Activated T-helper 1 cell treated with anti-CD3 and anti-CD28 coated beads, Interleukin-12 subunit alpha, Interleukin-12 subunit beta, Interleukin-2, Interleukin-4 antibody, amounts not matched to agents 30 ng/mL and 10 ng/mL and 1 ng/mL, durations not matched to agents 14 hours and 24 hours and 36 hours (primary cell): ENCODE data around the gene GNL3L. TPM values are rescaled to one million over a fixed set of nuclear protein-coding genes. Genes with fewer than 3 reads are reported as not detected.
"Not testable (repeated sequence)": the region's sequence is repeated elsewhere in the genome, so short reads cannot be mapped to it uniquely, and the experiment has no call there.

Source experiments
- DNase-seq: peaks from one replicate; pipeline ENCODE4 v3.0.0; 2021; ENCODE audit warnings: low spot score
- H3K27ac Mint-ChIP-seq: one replicate; pipeline ENCODE4 v1.8.0; 2021; ENCODE audit warnings: mild to moderate bottlenecking, mixed read lengths
- H3K27me3 Mint-ChIP-seq: one replicate; pipeline ENCODE4 v1.8.0; 2022; ENCODE audit warnings: mild to moderate bottlenecking, moderate library complexity, mixed read lengths; ENCODE audit not compliant: insufficient read depth
- H3K36me3 Mint-ChIP-seq: one replicate; pipeline ENCODE4 v1.8.0; 2021; ENCODE audit warnings: low read depth, mixed read lengths
- H3K4me1 Mint-ChIP-seq: one replicate; pipeline ENCODE4 v1.8.0; 2021; ENCODE audit warnings: low read depth, mixed read lengths
- H3K4me3 Mint-ChIP-seq: one replicate; pipeline ENCODE4 v1.8.0; 2021; ENCODE audit warnings: mild to moderate bottlenecking, moderate library complexity, mixed read lengths
- H3K9me3 Mint-ChIP-seq: one replicate; pipeline ENCODE4 v1.8.0; 2021; ENCODE audit warnings: mixed read lengths
- intact Hi-C: fragments of 100-400 bp; cut with micrococcal nuclease; formaldehyde crosslinking; loops from one replicate; pipeline ENCODE4 v1.15.1; 2024
- total RNA-seq: library from RNA; stranded (reverse); gene quantifications from 2 replicates; pipeline ENCODE4 v1.2.3, GENCODE V29; 2022

The GNL3L gene
- total RNA-seq: 75.5 and 76.1 TPM in 2 replicates

GRCh38 chrX:54529552-54530356 is at the start of gene GNL3L:
GNL3L (plus strand) TSS chrX:54530219; CDS start chrX:54532567, 2,348 bp downstream.
- intact Hi-C loops: loop anchor here (1.0 to 10.0 kb wide), 9 partner anchors 33 to 1305 kb away; partner anchors contain the start of genes APEX2, FAM120C, FGD1 and HUWE1
- peak; percentile 69 for DNase-seq
- Mint-ChIP-seq H3K27ac (peak within 1 kb of the TSS; percentile 94), H3K27me3 (no peaks in the 10 kb centered on the region), H3K9me3 (peaks cover 8% of the 10 kb centered on the region), H3K36me3 (peaks cover 33% of the 10 kb centered on the region), H3K4me3 (peak within 1 kb of the TSS; percentile 95), H3K4me1 (peaks cover 26% of the 10 kb centered on the region)

- no peaks in the 10 kb centered on the region for H3K27me3 Mint-ChIP-seq
- no peak overlapping the region for H3K27ac Mint-ChIP-seq
- H3K9me3 Mint-ChIP-seq: no peaks in the 10 kb centered on the region
- H3K36me3 Mint-ChIP-seq: no peaks in the 10 kb centered on the region
- H3K4me3 Mint-ChIP-seq: no peak overlapping the region
- no peak for DNase-seq
- intact Hi-C loops: no loop called here
- no peaks in the 10 kb centered on the region for H3K4me1 Mint-ChIP-seq
Measured at GRCh38 chrX:54482839-54483593, 47.0 kb upstream of the GNL3L start.

GRCh38 chrX:54483946-54484345 is 46.1 kb upstream of the GNL3L start:
- no peaks in the 10 kb centered on the region for H3K27me3 Mint-ChIP-seq
- no peak overlapping the region for H3K27ac Mint-ChIP-seq
- intact Hi-C loops: no loop called here
- no peak for DNase-seq
- H3K4me1 Mint-ChIP-seq: no peaks in the 10 kb centered on the region
- no peaks in the 10 kb centered on the region for H3K9me3 Mint-ChIP-seq
- no peak overlapping the region for H3K4me3 Mint-ChIP-seq
- H3K36me3 Mint-ChIP-seq: no peaks in the 10 kb centered on the region

- no peaks in the 10 kb centered on the region for H3K27me3 Mint-ChIP-seq
- no peak for DNase-seq
- intact Hi-C loops: no loop called here
- H3K4me1 Mint-ChIP-seq: no peaks in the 10 kb centered on the region
- no peak overlapping the region for H3K27ac Mint-ChIP-seq
- no peaks in the 10 kb centered on the region for H3K36me3 Mint-ChIP-seq
- no peaks in the 10 kb centered on the region for H3K9me3 Mint-ChIP-seq
- H3K4me3 Mint-ChIP-seq: no peak overlapping the region
Measured at GRCh38 chrX:54484666-54485065, 45.4 kb upstream of the GNL3L start.

GRCh38 chrX:54489819-54490218 is 40.2 kb upstream of the GNL3L start:
- H3K4me3 Mint-ChIP-seq, H3K36me3 Mint-ChIP-seq, H3K9me3 Mint-ChIP-seq, DNase-seq, H3K27ac Mint-ChIP-seq, intact Hi-C loops, H3K4me1 Mint-ChIP-seq: not testable (repeated sequence)
- peaks cover 10% of the 10 kb centered on the region for H3K27me3 Mint-ChIP-seq

GRCh38 chrX:54492340-54492739 is 37.7 kb upstream of the GNL3L start:
- DNase-seq: no peak
- no peaks in the 10 kb centered on the region for H3K4me1 Mint-ChIP-seq
- no peak overlapping the region for H3K4me3 Mint-ChIP-seq
- no peaks in the 10 kb centered on the region for H3K9me3 Mint-ChIP-seq
- H3K36me3 Mint-ChIP-seq: no peaks in the 10 kb centered on the region
- H3K27me3 Mint-ChIP-seq: peaks cover 17% of the 10 kb centered on the region
- intact Hi-C loops: no loop called here
- H3K27ac Mint-ChIP-seq: no peak overlapping the region

GRCh38 chrX:54494166-54494988 is 35.6 kb upstream of the GNL3L start:
- Mint-ChIP-seq H3K36me3 (no peaks in the 10 kb centered on the region), H3K27ac (no peak overlapping the region), H3K4me3 (peak overlapping the region; percentile 61), H3K4me1 (no peaks in the 10 kb centered on the region), H3K27me3 (peaks cover 21% of the 10 kb centered on the region), H3K9me3 (no peaks in the 10 kb centered on the region)
- intact Hi-C loops: no loop called here
- DNase-seq: no peak

GRCh38 chrX:54494989-54495813 is 34.8 kb upstream of the GNL3L start:
- no peak for DNase-seq

GRCh38 chrX:54495814-54496516 is 34.1 kb upstream of the GNL3L start, which contains the start of gene FGD1:
FGD1 (minus strand) TSS chrX:54496234; CDS start chrX:54495432, 802 bp downstream.
- DNase-seq: peak; percentile 12
- H3K36me3 Mint-ChIP-seq: no peaks in the 10 kb centered on the region
- no peaks in the 10 kb centered on the region for H3K4me1 Mint-ChIP-seq
- peaks cover 22% of the 10 kb centered on the region for H3K27me3 Mint-ChIP-seq
- peak within 1 kb of the TSS; percentile 71 for H3K4me3 Mint-ChIP-seq
- no peak within 1 kb of the TSS for H3K27ac Mint-ChIP-seq
- intact Hi-C loops: loop anchor here (1.0 kb wide), 1 partner anchor 34 kb away; the partner anchor contains the start of gene GNL3L
- no peaks in the 10 kb centered on the region for H3K9me3 Mint-ChIP-seq

More at GRCh38 chrX:54494989-54495813, 34.8 kb upstream of the GNL3L start:
- Mint-ChIP-seq H3K9me3 (no peaks in the 10 kb centered on the region), H3K4me1 (no peaks in the 10 kb centered on the region), H3K4me3 (peak overlapping the region; percentile 61), H3K36me3 (no peaks in the 10 kb centered on the region), H3K27me3 (peaks cover 22% of the 10 kb centered on the region), H3K27ac (no peak overlapping the region)
- intact Hi-C loops: no loop called here

GRCh38 chrX:54496517-54496852 is 33.5 kb upstream of the GNL3L start:
- Mint-ChIP-seq H3K4me1 (no peaks in the 10 kb centered on the region), H3K9me3 (no peaks in the 10 kb centered on the region), H3K27ac (no peak overlapping the region), H3K36me3 (no peaks in the 10 kb centered on the region), H3K27me3 (peaks cover 22% of the 10 kb centered on the region), H3K4me3 (peak overlapping the region; percentile 71)
- DNase-seq: no peak
- intact Hi-C loops: loop anchor here (1.0 kb wide), 1 partner anchor 34 kb away; the partner anchor contains the start of gene GNL3L

GRCh38 chrX:54496936-54497335 is 33.1 kb upstream of the GNL3L start:
- intact Hi-C loops: loop anchor here (1.0 kb wide), 1 partner anchor 33 kb away; the partner anchor contains the start of gene GNL3L
- no peak for DNase-seq
- Mint-ChIP-seq H3K27me3 (peaks cover 22% of the 10 kb centered on the region), H3K4me3 (peak overlapping the region; percentile 71), H3K9me3 (no peaks in the 10 kb centered on the region), H3K36me3 (no peaks in the 10 kb centered on the region), H3K4me1 (no peaks in the 10 kb centered on the region), H3K27ac (no peak overlapping the region)
